Tibial artery (tissue), 4 donors: ENCODE data around the gene MAN2A2.

Source experiments
- DNase-seq, 2 donors: peaks; one replicate each; pipeline ENCODE4 v3.0.0-alpha.2; 2019
- H3K27ac ChIP-seq, 2 donors: fragments of 200-600 bp; sonication (generic) in 1 of 2; 1 replicate in 1 of 2; 2 replicates in 1 of 2; pipeline ENCODE4 v1.5.1; 2018 to 2019; ENCODE audit warnings: mild to moderate bottlenecking in 1 of 2
- H3K27me3 ChIP-seq, 2 donors: fragments of 200-600 bp; sonication (generic) in 1 of 2; one replicate each; pipeline versions ENCODE4 v1.5.1 to v1.6.0; 2016 to 2019
- H3K36me3 ChIP-seq, 3 donors: fragments of 200-600 bp; sonication (generic) in 2 of 3; one replicate each; pipeline ENCODE4 v1.5.1; 2016 to 2019; ENCODE audit warnings: mild to moderate bottlenecking in 2 of 3
- H3K4me1 ChIP-seq, 4 donors: fragments of 200-600 bp; sonication (generic) in 2 of 4; 1 replicate in 3 of 4; 2 replicates in 1 of 4; pipeline ENCODE4 v1.5.1; 2016 to 2019
- H3K4me3 ChIP-seq, 2 donors: fragments of 200-600 bp; sonication (generic) in 1 of 2; 1 replicate in 1 of 2; 2 replicates in 1 of 2; pipeline ENCODE4 v1.5.1; 2018 to 2019; ENCODE audit warnings: mild to moderate bottlenecking in 2 of 2
- H3K9me3 ChIP-seq, 3 donors: fragments of 200-600 bp; sonication (generic) in 1 of 3; one replicate each; pipeline ENCODE4 v1.5.1; 2016 to 2019
- CTCF ChIP-seq, 2 experiments: fragments of 200-600 bp in 1 of 2; fragments of 450-650 bp in 1 of 2; IDR thresholded peaks; one replicate each; pipeline ENCODE4 v1.5.1; 2017 to 2019; ENCODE audit warnings: antibody characterized with exemption in 2 of 2, mild to moderate bottlenecking in 1 of 2, moderate library complexity in 1 of 2
- intact Hi-C: fragments of 100-400 bp; cut with DNase I; formaldehyde crosslinking; loops from one replicate; pipeline ENCODE4 v1.15.0; 2023; ENCODE audit warnings: low total_unique reads

Gene MAN2A2

DNA sequence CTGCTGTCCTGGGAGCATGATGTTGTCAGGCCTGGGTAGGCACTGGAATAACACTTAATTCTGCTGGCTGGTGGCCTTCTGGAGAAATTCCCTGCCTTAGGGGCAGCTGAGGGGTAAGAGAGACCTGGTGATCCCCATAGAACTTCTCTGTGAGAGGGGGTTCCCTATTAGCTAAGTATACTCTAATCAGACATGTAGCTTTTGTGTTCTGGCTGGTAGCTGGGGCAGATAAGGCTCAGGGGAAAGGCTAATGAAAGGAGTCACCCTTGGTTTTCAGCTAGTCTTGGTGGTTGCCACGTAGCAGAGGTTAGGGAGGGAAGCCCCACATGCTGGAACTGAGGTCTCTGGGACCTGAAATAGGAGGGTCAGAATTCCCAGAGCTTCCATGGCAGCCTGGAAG, 30.2 kb downstream of the MAN2A2 start:
- no peaks in the 10 kb centered on the region for H3K9me3 ChIP-seq
- no peak for DNase-seq
- intact Hi-C loops = loop anchor here (5.0 to 10.0 kb wide), 2 partner anchors 61 to 332 kb away; no protein-coding TSS in a partner anchor
- H3K4me3 ChIP-seq = no peak overlapping the region
- H3K27me3 ChIP-seq = no peaks in the 10 kb centered on the region
- H3K4me1 ChIP-seq = peaks cover 0 to 57% (median 41%) of the 10 kb centered on the region in 4 donors
- H3K27ac ChIP-seq = peak overlapping the region in 1 of 2 donors; percentile 96
- TF ChIP-seq CTCF (IDR thresholded peaks at IDR 0.05) = no peak
- peaks cover 0 to 19% (median 6%) of the 10 kb centered on the region in 3 donors for H3K36me3 ChIP-seq

- peak overlapping the region; percentile 82 to 90 for H3K27ac ChIP-seq
- H3K27me3 ChIP-seq = no peaks in the 10 kb centered on the region
- TF ChIP-seq CTCF (IDR thresholded peaks at IDR 0.05) = peak; percentile 72 to 89
- no peaks in the 10 kb centered on the region for H3K9me3 ChIP-seq
- H3K36me3 ChIP-seq = peaks cover 5 to 30% (median 11%) of the 10 kb centered on the region in 3 donors
- H3K4me3 ChIP-seq = peak overlapping the region; percentile 65 to 91
- intact Hi-C loops = loop anchor here (5.0 to 10.0 kb wide), 2 partner anchors 62 to 330 kb away; no protein-coding TSS in a partner anchor
- peaks cover 0 to 52% (median 41%) of the 10 kb centered on the region in 4 donors for H3K4me1 ChIP-seq
- DNase-seq = peak; percentile 82 to 92
These were observed 31.3 kb downstream of the MAN2A2 start for GRCh38 chr15:90934256-90934948.

DNA sequence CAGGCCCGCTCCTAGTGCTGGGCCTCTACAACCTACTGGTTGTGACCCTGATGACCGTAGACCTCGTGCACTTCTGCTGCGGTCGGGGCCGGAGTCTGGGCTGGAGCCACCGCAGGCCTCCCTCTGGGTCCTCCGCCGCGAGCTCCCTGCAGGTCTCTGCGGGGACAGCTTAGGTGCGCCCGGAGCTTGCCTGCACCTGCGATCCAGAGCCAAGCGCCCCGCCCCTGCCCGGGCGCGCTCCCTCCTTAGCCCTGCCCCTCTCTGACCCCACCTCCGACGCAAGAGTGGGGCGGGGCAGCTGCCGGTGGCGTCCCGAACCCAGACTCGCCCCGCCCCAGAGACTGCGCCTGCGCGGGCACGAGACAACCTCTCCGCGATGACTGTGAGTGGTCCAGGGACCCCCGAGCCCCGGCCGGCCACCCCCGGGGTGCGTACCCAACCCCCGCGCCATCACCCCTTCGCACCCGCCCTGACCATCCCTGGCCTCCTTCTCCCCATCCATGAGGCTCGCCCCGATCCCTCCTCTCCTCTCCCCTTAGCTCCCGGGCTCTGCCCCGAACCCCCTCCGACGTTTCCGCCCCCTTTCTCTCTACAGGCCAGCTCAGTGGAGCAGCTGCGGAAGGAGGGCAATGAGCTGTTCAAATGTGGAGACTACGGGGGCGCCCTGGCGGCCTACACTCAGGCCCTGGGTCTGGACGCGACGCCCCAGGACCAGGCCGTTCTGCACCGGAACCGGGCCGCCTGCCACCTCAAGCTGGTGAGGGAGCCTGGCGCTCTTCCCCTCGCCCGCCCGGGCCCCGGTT, 32.0 kb downstream of the MAN2A2 start, which contains the start of gene UNC45A:
TSS of gene UNC45A (plus strand) at position 337 of the 803 bp plus-strand sequence. CDS start at position 377, 40 bp downstream.
- Histone ChIP-seq H3K36me3 (peaks cover 13 to 38% (median 19%) of the 10 kb centered on the region in 3 donors), H3K4me1 (peaks cover 0 to 52% (median 39%) of the 10 kb centered on the region in 4 donors), H3K9me3 (no peaks in the 10 kb centered on the region), H3K27me3 (no peaks in the 10 kb centered on the region), H3K4me3 (peak within 1 kb of the TSS; percentile 65 to 91), H3K27ac (peak within 1 kb of the TSS; percentile 82 to 90)
- peak; percentile 91 to 95 for DNase-seq
- intact Hi-C loops = loop anchor here (5.0 to 10.0 kb wide), 2 partner anchors 63 to 330 kb away; no protein-coding TSS in a partner anchor
- no peak for TF ChIP-seq CTCF (IDR thresholded peaks at IDR 0.05)

DNA sequence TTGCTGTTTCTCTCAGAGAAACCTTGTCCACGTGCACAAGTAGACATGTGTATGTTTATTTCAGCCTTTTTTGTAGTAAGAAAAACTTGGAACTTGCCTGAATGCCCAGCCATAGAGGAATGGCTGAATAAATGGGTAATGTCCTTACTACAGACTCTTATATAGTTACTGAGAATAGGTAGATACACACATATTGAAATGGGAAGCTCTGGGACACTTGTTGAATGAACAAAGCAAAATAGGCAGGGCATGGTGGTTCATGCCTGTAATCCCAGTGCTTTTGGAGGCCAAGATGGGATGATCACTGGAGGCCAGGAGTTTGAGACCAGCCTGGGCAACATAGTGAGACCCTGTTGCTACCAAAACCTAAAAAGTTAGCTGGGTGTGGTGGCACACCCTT, 33.7 kb downstream of the MAN2A2 start:
- no peak for DNase-seq
- no peak overlapping the region for H3K27ac ChIP-seq
- no peaks in the 10 kb centered on the region for H3K27me3 ChIP-seq
- peaks cover 0 to 36% (median 30%) of the 10 kb centered on the region in 4 donors for H3K4me1 ChIP-seq
- TF ChIP-seq CTCF (IDR thresholded peaks at IDR 0.05) = no peak
- peaks cover 29 to 54% (median 36%) of the 10 kb centered on the region in 3 donors for H3K36me3 ChIP-seq
- intact Hi-C loops = loop anchor here (10.0 kb wide), 1 partner anchor 328 kb away; no protein-coding TSS in a partner anchor
- H3K4me3 ChIP-seq = no peak overlapping the region
- no peaks in the 10 kb centered on the region for H3K9me3 ChIP-seq

GRCh38 chr15:90938261-90938660, 35.2 kb downstream of the MAN2A2 start:
- DNase-seq = no peak
- no peaks in the 10 kb centered on the region for H3K9me3 ChIP-seq
- H3K27me3 ChIP-seq = no peaks in the 10 kb centered on the region
- H3K4me1 ChIP-seq = peaks cover 0 to 27% (median 25%) of the 10 kb centered on the region in 4 donors
- no peak for TF ChIP-seq CTCF (IDR thresholded peaks at IDR 0.05)
- no peak overlapping the region for H3K4me3 ChIP-seq
- intact Hi-C loops = loop anchor here (10.0 kb wide), 1 partner anchor 327 kb away; no protein-coding TSS in a partner anchor
- H3K36me3 ChIP-seq = peaks cover 43 to 69% (median 50%) of the 10 kb centered on the region in 3 donors
- H3K27ac ChIP-seq = no peak overlapping the region
